Thymus (tissue), 2 donors: ENCODE results near the gene STK40. TPM values are rescaled to one million over a fixed set of nuclear protein-coding genes. Genes with fewer than 3 reads are reported as not detected.

Experiments
- polyA plus RNA-seq: library from polyadenylated mRNA; stranded (reverse); fragments of 200-250 nt; gene quantifications from one replicate; pipeline ENCODE4 v1.2.3, GENCODE V29; 2013
- total RNA-seq: library from RNA; stranded (reverse); fragments of 120-200 nt; gene quantifications from one replicate; pipeline ENCODE4 v1.2.4, GENCODE V29; 2013
- donor health status: healthy.

STK40 gene
- total and polyA plus RNA-seq, 2 donors, result 17.6 to 20.7 TPM

Other genes starting within 250 kb of the STK40 start
- gene TRAPPC3, start 236.4 kb downstream of the STK40 start, total RNA-seq, result 77.7 TPM
- gene TRAPPC3, start 236.4 kb downstream of the STK40 start, polyA plus RNA-seq, result 73.6 TPM
- gene MAP7D1, start 229.8 kb downstream of the STK40 start, total RNA-seq, result 31.9 TPM
- gene MAP7D1, start 229.8 kb downstream of the STK40 start, polyA plus RNA-seq, result 68.6 TPM
- gene THRAP3, start 161.5 kb downstream of the STK40 start, total RNA-seq, result 80.9 TPM
- 47.6 TPM for gene THRAP3, start 161.5 kb downstream of the STK40 start, polyA plus RNA-seq
- 1.3 TPM for gene SH3D21, start 79.6 kb downstream of the STK40 start, total RNA-seq
- 6.0 TPM for gene SH3D21, start 79.6 kb downstream of the STK40 start, polyA plus RNA-seq
- 15.5 TPM for gene EVA1B, start 62.3 kb downstream of the STK40 start, total RNA-seq
- gene EVA1B, start 62.3 kb downstream of the STK40 start, polyA plus RNA-seq, result 11.2 TPM
- 14.2 TPM for gene LSM10, start 12.0 kb upstream of the STK40 start, total RNA-seq
- gene LSM10, start 12.0 kb upstream of the STK40 start, polyA plus RNA-seq, result 44.2 TPM
- 4.0 TPM for gene OSCP1, start 64.5 kb upstream of the STK40 start, total RNA-seq
- gene OSCP1, start 64.5 kb upstream of the STK40 start, polyA plus RNA-seq, result 4.8 TPM
- 60.4 TPM for gene MRPS15, start 78.5 kb upstream of the STK40 start, total RNA-seq
- 80.7 TPM for gene MRPS15, start 78.5 kb upstream of the STK40 start, polyA plus RNA-seq
- gene CSF3R, start 97.0 kb upstream of the STK40 start, total RNA-seq, result 3.7 TPM
- 8.6 TPM for gene CSF3R, start 97.0 kb upstream of the STK40 start, polyA plus RNA-seq